ENCODE data around the gene DMAC2L.
A peak's percentile ranks its signal among the peaks of the same experiment; 100 is the strongest.

The DMAC2L gene

DNA sequence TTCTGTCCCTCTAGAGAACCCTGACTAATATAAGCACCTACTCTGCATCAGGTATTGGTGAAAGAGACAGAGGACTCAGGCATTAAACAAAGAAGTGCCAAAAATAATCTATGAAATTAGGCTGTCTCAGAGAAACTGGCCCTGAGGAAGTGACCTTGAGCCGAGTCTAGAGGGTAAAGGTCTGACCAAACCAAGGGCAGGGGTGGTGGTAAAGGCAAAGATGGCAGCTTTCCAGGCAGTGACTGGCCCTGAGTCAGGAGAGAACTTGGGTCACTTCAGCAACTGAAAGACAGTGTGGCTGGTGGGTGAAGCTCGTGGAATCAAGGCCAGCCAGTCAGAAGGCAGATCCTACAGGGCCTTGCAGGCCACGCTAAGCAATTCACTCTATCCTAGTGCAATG lies 54.0 kb downstream of the DMAC2L start:
- no peak for DNase-seq
- in situ Hi-C loops (cut with MboI; ENCODE audit: low pct_unique_long_range_greater_than_20kb, low sequenced_read_pairs) = no loop called here

DNA sequence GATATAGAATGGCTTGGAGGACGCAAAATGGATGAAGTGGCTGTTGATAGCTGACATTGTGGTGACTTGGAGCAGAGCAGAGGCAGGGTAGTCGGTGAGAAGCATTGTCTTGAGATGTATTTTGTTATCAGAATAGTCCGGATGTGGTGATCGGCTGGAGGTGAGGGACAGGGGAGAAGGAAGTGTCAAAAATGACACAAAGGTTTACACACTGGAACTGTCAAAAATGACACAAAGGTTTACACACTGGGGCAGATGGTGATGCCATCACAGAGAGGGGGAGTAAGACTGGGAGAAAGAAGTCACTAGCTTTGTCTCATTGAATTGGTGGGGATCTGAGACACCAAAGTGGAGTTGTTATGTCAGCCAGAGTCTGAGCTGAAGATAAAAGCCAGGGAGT lies 54.5 kb downstream of the DMAC2L start:
- in situ Hi-C loops (cut with MboI; ENCODE audit: low pct_unique_long_range_greater_than_20kb, low sequenced_read_pairs) = no loop called here
- peak; percentile 44 for DNase-seq

DNA sequence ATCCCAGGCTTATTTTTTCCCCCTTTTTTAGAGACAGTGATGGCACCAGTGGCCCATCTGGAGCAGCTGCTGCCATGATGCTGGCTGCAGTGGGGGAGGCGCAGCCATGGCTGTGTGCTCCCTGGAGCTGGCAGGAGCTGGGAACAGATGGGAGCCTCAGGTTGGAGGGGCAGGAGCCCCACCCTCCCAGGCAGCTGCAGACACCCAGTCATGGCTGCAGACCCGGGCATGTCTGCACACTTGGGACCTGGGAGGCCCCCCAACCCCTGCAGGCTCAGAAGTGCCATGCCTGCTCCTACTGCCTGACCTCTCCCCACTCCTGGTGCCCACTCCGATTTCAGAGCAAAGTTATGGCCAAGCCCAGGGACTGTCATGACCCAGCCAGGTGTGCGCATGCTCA lies 59.4 kb downstream of the DMAC2L start:
- in situ Hi-C loops (cut with MboI; ENCODE audit: low pct_unique_long_range_greater_than_20kb, low sequenced_read_pairs) = no loop called here
- no peak for DNase-seq

DNA sequence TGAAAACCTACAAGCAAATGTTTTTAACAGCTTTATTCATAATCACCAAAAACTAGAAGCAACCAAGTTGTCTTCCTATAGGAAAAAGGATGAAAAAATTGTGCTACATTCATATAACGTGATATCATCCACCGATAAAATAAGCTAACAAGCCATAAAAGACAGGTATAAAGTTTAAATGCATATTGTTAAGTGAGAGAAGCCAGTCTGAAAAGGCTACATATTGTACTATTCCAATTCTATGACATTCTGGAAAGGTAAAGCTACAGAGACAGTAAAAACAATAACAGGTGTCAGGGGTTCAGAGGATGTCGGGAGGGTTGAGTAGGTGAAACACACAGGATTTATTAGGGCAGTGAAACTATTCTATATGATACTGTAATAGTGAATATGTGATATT lies 61.8 kb downstream of the DMAC2L start:
- DNase-seq = no peak
- in situ Hi-C loops (cut with MboI; ENCODE audit: low pct_unique_long_range_greater_than_20kb, low sequenced_read_pairs) = no loop called here

DNA sequence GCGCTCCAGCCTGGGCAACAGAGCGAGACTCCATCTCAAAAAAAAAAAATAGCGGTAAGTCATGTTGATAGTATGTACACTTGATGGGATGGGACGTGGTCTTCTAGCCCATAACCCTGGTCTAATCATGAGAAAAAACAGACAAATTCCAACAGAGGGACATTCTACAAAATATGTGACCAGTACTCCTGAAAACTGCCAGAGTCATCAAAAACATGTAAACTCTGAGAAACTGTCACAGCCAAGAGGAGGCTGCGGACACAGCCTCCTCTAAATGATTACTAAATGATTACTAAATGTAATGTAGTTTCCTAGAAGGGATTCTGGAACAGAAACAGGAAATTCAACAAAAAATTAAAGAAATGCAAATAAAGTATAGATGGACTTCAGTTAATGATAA lies 63.6 kb downstream of the DMAC2L start:
- in situ Hi-C loops (cut with MboI; ENCODE audit: low pct_unique_long_range_greater_than_20kb, low sequenced_read_pairs) = no loop called here
- DNase-seq = no peak

All from KBM-7 (cell line).